Gastrocnemius medialis (tissue), 4 donors: ENCODE measurements around the gene CYFIP2. TPM values are rescaled to one million over a fixed set of nuclear protein-coding genes. Genes with fewer than 3 reads are reported as not detected.

Source experiments
- ATAC-seq, 2 donors: fragments of 150-250 bp; one replicate each; pipeline ENCODE4 v1.9.1; 2016
- DNase-seq, 2 donors: peaks; one replicate each; pipeline ENCODE4 v3.0.0-alpha.2; 2019
- H3K27ac ChIP-seq, 4 donors: fragments of 200-600 bp; sonication (generic); 1 replicate in 1 of 4; 2 replicates in 3 of 4; pipeline ENCODE4 v1.5.1; 2016 to 2018; ENCODE audit warnings: mild to moderate bottlenecking in 2 of 4, moderate library complexity in 1 of 4
- H3K27me3 ChIP-seq, 3 donors: fragments of 200-600 bp; sonication (generic) in 2 of 3; 1 replicate in 1 of 3; 2 replicates in 2 of 3; pipeline versions ENCODE4 v1.5.1 to v1.6.0; 2016 to 2019; ENCODE audit warnings: mild to moderate bottlenecking in 1 of 3, moderate library complexity in 1 of 3
- H3K36me3 ChIP-seq, 2 donors: fragments of 200-600 bp; sonication (generic) in 1 of 2; one replicate each; pipeline ENCODE4 v1.5.1; 2017 to 2018
- H3K4me1 ChIP-seq, 2 donors: fragments of 200-600 bp; sonication (generic) in 1 of 2; one replicate each; pipeline ENCODE4 v1.5.1; 2016 to 2017; ENCODE audit warnings: mild to moderate bottlenecking in 2 of 2
- H3K4me3 ChIP-seq, 4 donors: fragments of 200-600 bp; sonication (generic) in 3 of 4; 1 replicate in 1 of 4; 2 replicates in 3 of 4; pipeline ENCODE4 v1.5.1; 2016 to 2019; ENCODE audit warnings: mild to moderate bottlenecking in 2 of 4
- H3K9me3 ChIP-seq, 3 donors: fragments of 200-600 bp; sonication (generic) in 2 of 3; 1 replicate in 1 of 3; 2 replicates in 2 of 3; pipeline ENCODE4 v1.5.1; 2016 to 2019
- CTCF ChIP-seq, 5 experiments: fragments of 450-650 bp in 3 of 5; fragments of 200-600 bp in 2 of 5; sonication (generic) in 2 of 5; IDR thresholded peaks in 4 of 5; conservative IDR thresholded peaks in 1 of 5; 1 replicate in 4 of 5; 2 replicates in 1 of 5; pipeline ENCODE4 v1.5.1; 2016 to 2019; ENCODE audit warnings: antibody characterized with exemption in 5 of 5, mild to moderate bottlenecking in 3 of 5, moderate library complexity in 3 of 5
- POLR2A ChIP-seq, 2 donors: fragments of 450-650 bp; IDR thresholded peaks; one replicate each; pipeline ENCODE4 v1.6.1; 2017; ENCODE audit warnings: antibody characterized with exemption in 2 of 2, mild to moderate bottlenecking in 2 of 2, moderate library complexity in 2 of 2
- in situ Hi-C, 4 donors: fragments of 200-750 bp; cut with MboI; loops; one replicate each; pipeline versions ENCODE4 v1.15.0 to v1.8.0; 2017; ENCODE audit warnings: low sequenced_read_pairs in 4 of 4
- intact Hi-C: fragments of 100-400 bp; cut with DNase I; formaldehyde crosslinking; loops from one replicate; pipeline ENCODE4 v1.15.1; 2023; ENCODE audit warnings: low total_unique reads
- total RNA-seq, 4 donors: library from RNA; depleted of rRNA; stranded (reverse); fragments of >200 nt; gene quantifications; one replicate each; pipeline versions ENCODE4 v1.1.0 to v1.2.3, GENCODE V29; 2016

CYFIP2 gene
- total RNA-seq, 4 donors from 2014 or later: 5.9 to 15.5 (median 10.7) TPM

- TF ChIP-seq POLR2A (IDR thresholded peaks at IDR 0.05) (no peak), CTCF (IDR thresholded peaks at IDR 0.05 in 4 of 5, conservative IDR thresholded peaks at IDR 0.05 in 1 of 5) (no peak)
- in situ Hi-C loops (loop anchor here in 1 of 4 donors (5.0 kb wide), 1 partner anchor 59 kb away; no protein-coding TSS in a partner anchor), intact Hi-C loops (no loop called here)
- H3K9me3 ChIP-seq: no peaks in the 10 kb centered on the region
- ATAC-seq: no peak
- H3K36me3 ChIP-seq: no peaks in the 10 kb centered on the region
- H3K4me1 ChIP-seq: no peaks in the 10 kb centered on the region
- H3K27ac ChIP-seq: no peak overlapping the region
- no peak overlapping the region for H3K4me3 ChIP-seq
- H3K27me3 ChIP-seq: no peaks in the 10 kb centered on the region
- DNase-seq: no peak
Measured at GRCh38 chr5:157311595-157311994, 45.7 kb downstream of the CYFIP2 start.

- no peak for DNase-seq
- no peaks in the 10 kb centered on the region for H3K9me3 ChIP-seq
- no peaks in the 10 kb centered on the region for H3K4me1 ChIP-seq
- intact Hi-C loops (loop anchor here (1.0 kb wide), 1 partner anchor 59 kb away; no protein-coding TSS in a partner anchor), in situ Hi-C loops (loop anchor here in 1 of 4 donors (5.0 kb wide), 1 partner anchor 60 kb away; no protein-coding TSS in a partner anchor)
- ATAC-seq: peak; percentile 23 to 61
- H3K4me3 ChIP-seq: no peak overlapping the region
- H3K27ac ChIP-seq: no peak overlapping the region
- no peaks in the 10 kb centered on the region for H3K27me3 ChIP-seq
- no peaks in the 10 kb centered on the region for H3K36me3 ChIP-seq
- TF ChIP-seq POLR2A (IDR thresholded peaks at IDR 0.05): no peak
- peak in 4 of 5 experiments; percentile 3 to 57 (median 44) for TF ChIP-seq CTCF (IDR thresholded peaks at IDR 0.05 in 4 of 5, conservative IDR thresholded peaks at IDR 0.05 in 1 of 5)
Measured at GRCh38 chr5:157312492-157312891, 46.6 kb downstream of the CYFIP2 start.

- Histone ChIP-seq H3K4me3 (no peak overlapping the region), H3K9me3 (no peaks in the 10 kb centered on the region), H3K4me1 (no peaks in the 10 kb centered on the region), H3K36me3 (no peaks in the 10 kb centered on the region), H3K27me3 (no peaks in the 10 kb centered on the region), H3K27ac (no peak overlapping the region)
- ATAC-seq: no peak
- DNase-seq: no peak
- intact Hi-C loops (no loop called here), in situ Hi-C loops (loop anchor here in 3 of 4 donors (10.0 kb wide), 3 partner anchors 152 to 402 kb away; no protein-coding TSS in a partner anchor)
- TF ChIP-seq POLR2A (IDR thresholded peaks at IDR 0.05) (no peak), CTCF (IDR thresholded peaks at IDR 0.05 in 4 of 5, conservative IDR thresholded peaks at IDR 0.05 in 1 of 5) (no peak)
Measured at GRCh38 chr5:157322581-157322980, 56.7 kb downstream of the CYFIP2 start.

- Histone ChIP-seq H3K9me3 (no peaks in the 10 kb centered on the region), H3K27ac (no peak overlapping the region), H3K4me1 (no peaks in the 10 kb centered on the region), H3K36me3 (no peaks in the 10 kb centered on the region), H3K4me3 (no peak overlapping the region), H3K27me3 (no peaks in the 10 kb centered on the region)
- intact Hi-C loops (no loop called here), in situ Hi-C loops (loop anchor here in 3 of 4 donors (10.0 kb wide), 3 partner anchors 152 to 402 kb away; no protein-coding TSS in a partner anchor)
- no peak for ATAC-seq
- no peak for DNase-seq
- TF ChIP-seq CTCF (IDR thresholded peaks at IDR 0.05 in 4 of 5, conservative IDR thresholded peaks at IDR 0.05 in 1 of 5): no peak
- no peak for TF ChIP-seq POLR2A (IDR thresholded peaks at IDR 0.05)
Measured at GRCh38 chr5:157323107-157323706, 57.3 kb downstream of the CYFIP2 start.
